Stimulated activated CD8-positive, alpha-beta memory T cell treated with anti-CD3 and anti-CD28 coated beads, Interleukin-12 subunit alpha, Interleukin-12 subunit beta, amount 100 ng/mL, for 4 hours (primary cell): ENCODE measurements around the gene CAPN2.
"Not testable (repeated sequence)": the region's sequence is repeated elsewhere in the genome, so short reads cannot be mapped to it uniquely, and the experiment has no call there.

Source experiments
- DNase-seq: peaks from one replicate; pipeline ENCODE4 v3.0.0-alpha.2; 2020; ENCODE audit warnings: low read depth

CAPN2 gene

DNA sequence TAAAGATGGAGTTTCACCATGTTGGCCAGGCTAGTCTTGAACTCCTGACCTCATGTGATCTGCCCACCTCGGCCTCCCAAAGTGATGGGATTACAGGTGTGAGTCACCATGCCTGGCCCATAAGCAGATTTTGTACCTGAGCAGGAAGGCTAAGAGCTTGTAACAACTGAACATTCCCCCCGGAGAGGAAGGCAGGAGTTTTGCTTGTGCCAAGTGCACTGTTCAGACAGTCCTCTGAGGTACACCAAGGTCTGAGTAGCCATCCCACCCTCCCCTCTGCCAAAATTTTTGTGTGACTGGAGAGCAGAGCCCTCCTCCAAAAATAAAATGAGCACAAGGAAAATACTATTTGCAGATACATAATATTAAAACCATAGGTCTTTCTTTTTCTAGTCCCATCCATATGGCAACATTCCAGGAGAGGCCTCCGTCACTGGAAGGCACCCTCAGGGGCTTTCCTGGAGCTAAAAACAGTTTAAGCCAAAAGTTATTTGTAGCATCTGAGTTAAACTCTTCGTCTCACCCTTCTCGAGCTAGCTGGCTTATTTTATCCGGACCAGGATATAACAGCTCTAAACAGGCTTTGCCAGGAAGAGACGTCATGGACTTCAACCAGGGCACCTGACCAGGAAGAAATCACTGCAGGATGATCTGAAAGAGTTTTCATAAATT lies 27.2 kb downstream of the CAPN2 start:
- no peak for DNase-seq

DNA sequence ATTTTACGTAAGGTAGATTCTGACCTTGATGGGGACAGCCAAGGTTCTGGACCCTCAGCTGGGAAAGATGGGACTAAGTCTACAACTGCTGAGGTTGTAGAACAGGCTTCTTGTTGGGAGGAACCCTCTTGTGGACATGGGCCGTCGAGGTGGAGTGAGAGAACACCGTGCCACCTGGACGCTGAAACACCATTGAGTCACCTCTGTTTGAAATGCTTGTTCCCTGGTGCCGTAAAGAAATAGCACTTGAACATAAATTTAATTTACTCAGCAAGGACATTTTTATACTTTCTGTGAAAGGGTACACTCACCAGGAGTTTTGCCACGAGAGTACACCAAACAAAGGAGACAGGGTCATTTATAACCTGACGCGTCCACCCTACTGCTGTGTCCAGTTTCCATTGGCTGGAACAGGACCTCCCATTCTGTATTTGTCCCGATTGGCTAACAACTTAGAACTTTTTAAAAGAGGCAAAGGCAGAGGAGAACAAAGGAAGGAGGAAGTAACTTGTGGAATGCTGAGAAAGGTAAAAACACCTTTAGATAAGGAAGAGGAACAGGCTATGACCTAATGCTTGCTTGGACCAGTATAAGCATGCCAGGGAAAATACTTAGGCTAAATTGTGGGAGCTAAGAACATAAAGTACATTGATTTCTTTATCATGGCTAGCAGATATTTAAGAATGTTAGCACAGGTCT lies 27.8 kb downstream of the CAPN2 start:
- DNase-seq: not testable (repeated sequence)

DNA sequence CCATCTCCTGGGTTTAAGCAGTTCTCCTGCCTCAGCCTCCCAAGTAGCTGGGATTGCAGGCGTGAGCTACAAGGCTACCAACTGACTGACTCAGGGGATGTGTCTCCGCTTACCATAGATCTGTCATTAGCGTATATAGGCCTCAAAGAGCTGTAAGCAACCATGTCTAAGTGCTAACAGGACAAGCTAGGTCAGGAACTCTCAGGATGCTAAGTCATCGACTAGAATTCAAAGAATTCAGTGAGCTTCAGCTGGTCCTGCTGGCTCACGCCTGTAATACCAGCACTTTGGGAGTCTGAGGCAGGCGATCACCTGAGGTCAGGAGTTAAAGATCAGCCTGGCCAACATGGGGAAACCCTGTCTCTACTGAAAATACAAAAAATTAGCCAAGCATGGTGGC lies 29.5 kb downstream of the CAPN2 start:
- DNase-seq: no peak

DNA sequence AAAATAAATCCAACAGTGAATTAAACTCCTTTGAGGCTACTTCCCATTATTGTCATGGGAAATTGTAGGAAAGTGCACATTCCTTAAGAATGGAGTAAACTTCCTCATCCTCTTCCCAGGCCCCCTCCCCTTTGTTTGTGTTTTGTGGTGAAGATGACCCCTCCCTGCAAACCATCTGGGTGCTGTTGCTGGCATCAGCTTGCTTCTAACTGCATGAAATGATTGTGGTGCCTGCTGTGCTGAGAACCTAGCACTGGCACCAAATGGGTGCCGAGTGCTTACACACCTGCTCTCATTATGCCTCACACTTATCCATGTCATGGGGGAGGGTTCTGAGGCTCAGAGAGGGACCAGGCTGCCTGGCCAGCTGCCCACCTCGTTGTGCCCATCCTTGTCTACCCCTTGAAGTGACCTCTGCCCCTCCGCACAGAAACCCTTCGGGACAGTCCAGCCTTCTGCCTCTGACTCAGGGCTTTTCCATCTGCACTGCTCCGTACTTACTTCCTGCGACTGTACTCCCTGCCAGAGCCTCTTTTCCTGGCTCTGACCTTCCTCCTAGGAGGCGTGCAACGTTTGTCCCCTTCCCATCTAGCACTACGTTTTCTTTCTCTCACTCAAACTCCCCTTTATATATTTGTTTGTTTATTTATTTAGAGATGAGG lies 30.6 kb downstream of the CAPN2 start:
- no peak for DNase-seq

- no peak for DNase-seq
These were observed 33.4 kb downstream of the CAPN2 start for GRCh38 chr1:223745731-223746130.

DNA sequence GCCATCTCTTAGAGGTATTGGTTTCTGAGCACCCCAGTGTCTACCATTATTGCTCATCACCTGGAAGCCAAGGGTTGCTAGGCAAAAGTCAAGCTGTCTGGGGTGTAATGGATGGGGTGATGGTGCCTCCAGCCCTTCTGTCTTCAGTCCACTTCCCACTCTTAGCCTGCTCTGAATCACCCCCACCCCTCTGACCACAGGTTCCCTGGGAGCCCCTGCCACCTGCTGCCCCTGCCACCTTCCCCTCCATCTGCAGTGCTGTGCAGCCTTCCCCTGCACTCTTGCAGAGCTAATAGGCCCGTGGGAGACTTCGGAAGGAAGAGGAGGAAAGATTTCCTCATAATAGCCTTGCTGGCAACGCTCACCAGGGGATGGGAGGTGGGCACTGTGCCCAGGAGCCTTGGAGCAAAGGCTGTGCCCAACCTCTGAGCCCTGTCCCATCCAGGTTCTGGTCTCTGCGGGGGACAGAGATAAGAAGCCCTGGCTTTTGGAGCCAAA lies 35.5 kb downstream of the CAPN2 start:
- no peak for DNase-seq

DNA sequence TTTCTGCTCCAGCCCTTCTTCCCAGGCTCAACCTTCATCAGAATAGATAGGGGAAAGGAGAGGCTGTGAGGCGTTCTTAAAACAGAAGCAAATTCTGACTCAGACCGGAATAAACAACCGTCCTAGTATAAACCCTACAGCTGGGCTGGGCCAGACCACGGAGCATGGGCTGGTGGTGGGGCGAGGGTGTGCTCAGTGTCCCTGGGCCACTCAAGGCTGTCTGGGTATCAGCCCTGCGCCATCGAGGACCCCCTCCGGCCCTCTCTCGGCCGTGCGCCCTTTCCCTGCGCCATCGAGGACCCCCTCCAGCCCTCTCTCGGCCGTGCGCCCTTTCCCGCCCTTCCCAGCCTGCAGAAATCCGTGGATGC lies 36.0 kb downstream of the CAPN2 start:
- no peak for DNase-seq

GRCh38 chr1:223748773-223749733 lies 36.7 kb downstream of the CAPN2 start:
- peak; percentile 51 for DNase-seq

GRCh38 chr1:223750730-223751570 lies 38.6 kb downstream of the CAPN2 start:
- no peak for DNase-seq

GRCh38 chr1:223751696-223752095 lies 39.4 kb downstream of the CAPN2 start:
- no peak for DNase-seq

DNA sequence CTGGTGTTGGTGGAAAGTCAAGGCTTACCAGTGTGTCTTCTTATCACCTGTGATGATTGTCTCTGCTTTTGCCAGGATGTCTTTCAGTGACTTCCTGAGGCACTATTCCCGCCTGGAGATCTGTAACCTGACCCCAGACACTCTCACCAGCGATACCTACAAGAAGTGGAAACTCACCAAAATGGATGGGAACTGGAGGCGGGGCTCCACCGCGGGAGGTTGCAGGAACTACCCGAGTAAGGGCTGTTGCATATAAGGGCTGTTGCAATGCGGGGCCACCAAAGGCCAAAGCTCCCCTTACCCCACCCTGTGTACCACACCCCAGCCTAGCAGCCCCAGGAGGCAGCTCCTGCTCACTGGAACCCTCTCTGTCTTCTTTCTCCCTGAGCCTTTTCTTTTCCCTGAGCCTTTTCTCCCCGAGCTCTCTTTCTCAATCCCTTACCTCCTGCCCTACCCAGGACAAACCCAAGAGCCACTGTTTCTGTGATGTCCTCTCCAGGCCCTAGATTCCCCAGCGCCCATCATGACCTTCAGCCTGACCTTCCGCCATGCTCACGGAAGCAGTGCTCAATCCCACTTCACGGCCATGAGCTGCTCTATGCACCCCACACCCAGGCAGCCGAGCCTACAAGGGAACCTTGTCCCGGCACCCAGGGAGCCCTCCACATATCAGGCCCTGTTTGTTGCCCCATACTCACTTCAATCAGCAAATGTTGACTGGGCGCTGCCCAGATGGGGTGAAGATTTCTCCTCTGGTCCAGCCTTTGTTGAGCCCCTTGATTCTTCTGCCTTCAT lies 40.6 kb downstream of the CAPN2 start:
- no peak for DNase-seq

DNA sequence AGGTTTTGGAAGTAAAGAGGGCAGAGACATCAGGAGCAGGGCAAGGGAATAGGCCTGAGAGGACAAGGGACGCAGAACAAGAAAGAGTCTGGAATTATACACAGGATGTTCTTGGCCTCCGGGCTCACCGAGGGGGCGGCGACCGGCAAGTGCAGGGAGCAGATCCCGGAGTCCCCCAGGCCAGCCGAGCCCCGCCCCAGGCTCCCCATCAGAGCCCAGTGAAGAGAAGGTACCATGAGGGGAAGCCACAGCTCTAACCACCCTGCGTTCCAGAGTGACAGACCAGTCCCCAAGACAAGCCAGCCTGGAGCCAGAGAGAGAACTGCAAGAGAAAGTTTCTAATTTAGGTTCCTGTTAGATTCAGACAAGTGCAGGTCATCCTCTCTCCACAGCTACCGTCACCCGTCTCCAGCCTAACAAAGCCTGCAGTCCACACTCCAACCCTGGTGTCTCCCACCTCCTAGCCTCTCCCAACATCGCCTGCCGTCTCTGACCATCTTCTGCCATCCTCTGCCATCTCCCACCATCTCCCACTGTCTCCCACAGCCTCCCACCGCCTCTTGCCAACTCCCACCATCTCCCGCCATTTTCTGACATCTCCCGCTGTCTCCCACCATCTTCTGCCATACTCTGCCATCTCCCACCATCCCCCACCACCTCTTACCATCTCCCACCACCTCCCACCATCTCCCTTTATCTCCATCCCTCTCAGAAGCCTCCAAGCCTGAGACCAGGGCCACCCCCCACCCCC lies 42.5 kb downstream of the CAPN2 start:
- no peak for DNase-seq

- no peak for DNase-seq
These were observed 43.1 kb downstream of the CAPN2 start for GRCh38 chr1:223755432-223755792.

DNA sequence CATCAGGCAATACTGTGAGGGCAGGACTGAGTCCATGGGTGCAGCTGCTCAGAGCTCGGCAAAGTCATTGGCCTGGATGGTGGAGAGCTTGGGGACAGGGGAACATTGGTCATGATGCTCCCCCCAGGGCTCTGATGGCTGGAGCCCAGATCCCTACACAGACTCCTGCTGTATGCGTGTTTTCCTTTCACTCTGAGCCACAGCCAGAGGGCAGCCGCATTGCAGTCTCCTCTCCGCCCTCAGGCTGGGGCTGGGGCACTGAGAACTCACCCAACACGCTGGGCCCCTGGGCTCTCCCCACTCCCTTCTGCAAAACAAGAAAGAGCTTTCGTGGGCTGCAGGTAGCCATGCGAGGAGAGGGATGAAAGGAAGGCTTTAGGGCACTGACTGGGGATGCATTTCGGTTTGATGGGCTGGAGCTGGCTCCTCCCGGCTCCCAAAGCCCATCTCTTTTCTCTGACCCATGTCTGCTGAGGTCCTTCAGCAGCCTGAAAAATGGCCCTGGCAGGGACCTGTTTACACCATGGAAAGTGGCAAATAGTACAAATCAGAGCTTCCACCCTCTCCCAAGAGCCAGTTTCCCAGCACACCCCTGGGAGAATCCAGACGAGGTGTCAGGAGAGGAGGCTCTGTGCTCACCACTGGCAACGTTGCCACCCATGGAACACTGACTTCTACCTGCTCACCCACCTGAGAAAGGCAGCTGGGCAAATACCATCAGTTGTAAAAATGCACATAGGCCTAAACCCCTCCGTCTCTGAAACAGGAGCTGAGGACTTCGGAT lies 43.8 kb downstream of the CAPN2 start:
- no peak for DNase-seq

DNA sequence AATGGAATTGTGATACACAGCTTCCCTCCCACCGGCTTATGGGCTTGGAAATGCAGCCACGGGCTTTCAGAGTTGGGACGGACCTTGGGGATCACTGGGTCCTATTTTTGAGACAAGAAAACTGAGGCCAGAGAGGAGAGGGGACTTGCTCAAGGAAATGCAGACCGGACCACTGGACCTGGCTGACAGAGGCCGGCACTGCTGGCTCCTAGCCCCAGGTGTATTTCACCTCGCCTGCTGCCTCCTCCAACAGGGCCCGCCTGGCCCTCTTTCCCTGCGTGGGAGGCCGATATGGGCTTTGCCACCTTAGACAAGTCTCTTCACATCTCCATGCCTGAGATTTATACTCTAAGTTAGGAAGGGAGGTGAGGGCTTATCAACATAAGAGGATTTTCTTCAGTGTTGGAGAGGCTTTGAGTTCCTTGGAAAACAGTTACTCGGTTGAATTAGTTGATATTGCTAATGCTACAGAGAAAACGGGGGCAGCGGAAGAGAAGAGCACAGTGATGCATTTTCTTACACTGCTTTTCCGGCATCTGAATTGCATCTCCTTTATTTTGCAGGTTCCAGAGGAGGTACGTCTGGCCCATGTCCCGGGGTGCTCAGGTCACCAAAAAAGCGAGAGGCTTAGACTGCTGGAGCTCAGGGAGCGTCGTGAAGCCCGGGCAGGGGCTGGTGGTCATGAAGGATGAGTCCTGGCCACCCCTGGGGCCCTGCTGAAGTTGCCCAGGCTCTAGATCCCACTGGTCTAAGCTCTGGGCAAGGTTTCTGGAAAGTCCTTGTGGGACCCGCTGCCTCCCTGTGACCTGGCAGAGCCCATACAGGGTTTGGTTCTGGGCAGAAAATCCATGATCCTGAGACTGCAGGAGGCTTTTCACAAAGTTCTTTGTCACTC lies 44.7 kb downstream of the CAPN2 start:
- DNase-seq: no peak

DNA sequence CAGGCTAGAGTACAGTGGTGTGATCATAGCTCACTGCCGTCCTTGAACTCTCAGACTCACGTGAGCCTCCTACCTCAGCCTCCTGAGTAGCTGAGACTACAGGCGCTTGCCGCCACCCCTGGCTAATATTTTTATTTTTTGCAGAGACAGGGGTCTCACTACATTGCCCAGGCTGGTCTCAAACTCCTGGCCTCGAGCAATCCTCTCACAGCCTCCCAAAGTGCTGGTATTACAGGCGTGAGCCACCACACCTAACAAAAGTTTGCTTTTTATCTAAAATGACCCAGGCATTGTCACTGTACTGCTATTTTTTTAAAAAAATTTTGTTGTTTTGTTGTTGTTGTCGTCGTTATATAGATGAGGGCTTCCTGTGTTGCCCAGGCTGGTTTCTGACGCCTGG lies 46.4 kb downstream of the CAPN2 start:
- DNase-seq: no peak

DNA sequence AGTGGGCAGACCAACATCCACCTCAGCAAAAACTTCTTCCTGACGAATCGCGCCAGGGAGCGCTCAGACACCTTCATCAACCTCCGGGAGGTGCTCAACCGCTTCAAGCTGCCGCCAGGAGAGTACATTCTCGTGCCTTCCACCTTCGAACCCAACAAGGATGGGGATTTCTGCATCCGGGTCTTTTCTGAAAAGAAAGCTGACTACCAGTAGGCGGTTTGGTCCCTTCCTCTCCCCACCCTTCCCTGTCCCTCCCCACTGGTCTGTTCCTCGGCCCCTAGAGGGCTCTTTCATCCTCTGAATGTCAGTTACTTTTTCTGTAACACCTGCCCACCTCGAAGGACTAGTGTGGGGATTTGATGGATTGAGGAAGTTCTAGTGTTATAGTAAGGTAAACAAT lies 46.9 kb downstream of the CAPN2 start:
- no peak for DNase-seq

DNA sequence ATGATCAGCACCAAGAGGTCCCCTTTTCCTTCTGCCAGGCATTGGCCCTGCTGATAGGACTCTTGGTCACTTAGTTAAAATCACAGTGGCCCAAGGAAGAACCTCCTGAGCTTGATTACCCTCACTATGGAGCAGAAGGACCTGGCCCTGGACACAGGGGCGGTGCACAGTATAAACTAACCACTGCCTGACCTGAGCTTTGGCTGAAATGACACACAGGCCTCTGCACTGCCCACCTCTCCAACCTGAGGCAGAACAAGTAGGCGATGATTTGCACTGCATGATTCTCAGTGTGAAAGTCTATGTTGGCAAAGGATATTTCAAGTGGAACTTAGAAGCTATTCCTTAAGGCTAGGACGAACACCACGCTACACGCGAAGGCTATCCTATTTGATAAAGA lies 48.5 kb downstream of the CAPN2 start:
- no peak for DNase-seq
